OCI-LY1 (cell line): ENCODE results near the gene CDH23.

Source experiments
- H2AFZ ChIP-seq: fragments of 200-600 bp; sonication (generic), shearing (Covaris generic); 2 replicates; pipeline ENCODE4 v1.6.0; 2014; ENCODE audit warnings: antibody characterized with exemption, mild to moderate bottlenecking, low read length
- H3F3A ChIP-seq: fragments of 200-600 bp; sonication (generic), shearing (Covaris generic); 2 replicates; pipeline ENCODE4 v1.6.0; 2014; ENCODE audit warnings: mild to moderate bottlenecking, antibody characterized with exemption, low read length, moderate library complexity; ENCODE audit not compliant: insufficient read depth
- H3K27ac ChIP-seq: fragments of 200-600 bp; sonication (generic); 2 replicates; pipeline ENCODE4 v1.5.1; 2014; ENCODE audit warnings: low read length, mixed run types, mild to moderate bottlenecking, low read depth; ENCODE audit not compliant: poor library complexity, severe bottlenecking
- H3K27me3 ChIP-seq: fragments of 200-600 bp; sonication (generic); 2 replicates; pipeline ENCODE4 v1.6.0; 2014; ENCODE audit warnings: antibody characterized with exemption, mild to moderate bottlenecking, low read length, moderate library complexity; ENCODE audit not compliant: insufficient read depth
- H3K36me3 ChIP-seq: fragments of 200-600 bp; sonication (generic); 2 replicates; pipeline ENCODE4 v1.6.1; 2014; ENCODE audit warnings: mild to moderate bottlenecking, antibody characterized with exemption, low read length, moderate library complexity, mixed read lengths; ENCODE audit not compliant: insufficient read depth
- H3K4me1 ChIP-seq: fragments of 200-600 bp; sonication (generic); 2 replicates; pipeline ENCODE4 v1.5.1; 2014; ENCODE audit warnings: mild to moderate bottlenecking, low read length, moderate library complexity; ENCODE audit not compliant: insufficient read depth, severe bottlenecking
- H3K4me2 ChIP-seq: fragments of 200-600 bp; sonication (generic), shearing (Covaris generic); 2 replicates; pipeline ENCODE4 v1.6.1; 2014; ENCODE audit warnings: low read length
- H3K4me3 ChIP-seq: fragments of 200-600 bp; sonication (generic); 2 replicates; pipeline ENCODE4 v1.5.1; 2014; ENCODE audit warnings: low read length, low read depth, mild to moderate bottlenecking, mixed read lengths; ENCODE audit not compliant: poor library complexity, severe bottlenecking
- H3K79me2 ChIP-seq: fragments of 200-600 bp; shearing (Covaris generic); 2 replicates; pipeline ENCODE4 v1.6.1; 2016; ENCODE audit warnings: mixed run types, low read length, mixed read lengths; ENCODE audit not compliant: insufficient read depth
- H3K9ac ChIP-seq: fragments of 200-600 bp; sonication (generic), shearing (Covaris generic); 2 replicates; pipeline ENCODE4 v1.6.1; 2014; ENCODE audit warnings: mild to moderate bottlenecking, low read length, mixed read lengths
- H3K9me2 ChIP-seq: fragments of 200-600 bp; sonication (generic), shearing (Covaris generic); 2 replicates; pipeline ENCODE4 v1.6.1; 2014; ENCODE audit warnings: low read depth, mild to moderate bottlenecking, low read length, mixed read lengths
- H3K9me3 ChIP-seq: fragments of 200-600 bp; shearing (Covaris generic); 2 replicates; pipeline ENCODE4 v1.6.1; 2014; ENCODE audit warnings: low read length, mixed read lengths
- H4K20me1 ChIP-seq: fragments of 200-600 bp; sonication (generic), shearing (Covaris generic); 2 replicates; pipeline ENCODE4 v1.6.0; 2016; ENCODE audit warnings: mild to moderate bottlenecking, low read length; ENCODE audit not compliant: insufficient read depth
- CTCF ChIP-seq: fragments of 200-600 bp; sonication (generic), shearing (Covaris generic); IDR thresholded peaks from 2 replicates; pipeline ENCODE4 v1.5.1; 2017; ENCODE audit warnings: mild to moderate bottlenecking, antibody characterized with exemption, low read length, moderate library complexity, mixed read lengths
- EZH2 ChIP-seq: fragments of 200-600 bp; sonication (generic), shearing (Covaris generic); IDR thresholded peaks from 2 replicates; pipeline ENCODE4 v1.8.0; 2017; ENCODE audit warnings: borderline replicate concordance, mixed run types, mild to moderate bottlenecking, antibody characterized with exemption, low read length, moderate library complexity, mixed read lengths

Gene CDH23

GRCh38 chr10:71459513-71459912 lies 62.8 kb downstream of the CDH23 start:
- Histone ChIP-seq H4K20me1 (no peaks in the 10 kb centered on the region), H3K36me3 (no peaks in the 10 kb centered on the region), H3K9me3 (no peaks in the 10 kb centered on the region), H3K27ac (no peak overlapping the region), H3K27me3 (0 out of 2 replicates have a peak, but pooled peaks cover 4% of the 10 kb centered on the region), H3K4me2 (no peak overlapping the region), H3K79me2 (no peaks in the 10 kb centered on the region), H2AFZ (no peak overlapping the region), H3K4me1 (no peaks in the 10 kb centered on the region), H3K4me3 (no peak overlapping the region), H3K9me2 (no peaks in the 10 kb centered on the region), H3F3A (no peaks in the 10 kb centered on the region), H3K9ac (no peak overlapping the region)
- no peak for TF ChIP-seq EZH2
- no peak for TF ChIP-seq CTCF

DNA sequence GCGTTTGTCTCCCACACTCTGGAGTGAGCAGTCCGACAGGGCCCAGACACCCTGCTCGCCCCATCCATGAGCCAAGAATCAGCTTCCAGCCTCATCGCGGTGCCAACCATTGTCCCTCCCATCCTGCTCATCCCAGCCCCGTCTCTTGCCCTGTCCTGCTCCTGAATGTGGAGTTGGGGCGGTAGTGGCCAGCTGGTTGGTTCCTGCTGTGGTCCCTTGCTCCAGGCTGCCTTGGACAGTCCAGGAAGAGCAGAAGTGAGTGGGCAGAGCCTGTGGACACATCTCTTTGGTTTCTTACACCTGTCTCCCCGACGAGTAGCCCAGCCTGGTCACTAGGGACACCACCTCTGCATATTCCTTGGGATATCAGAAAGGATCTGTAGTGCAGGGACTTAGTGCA lies 63.9 kb downstream of the CDH23 start:
- TF ChIP-seq CTCF (no peak), EZH2 (no peak)
- no peak overlapping the region for H3K4me3 ChIP-seq

GRCh38 chr10:71461457-71461856 lies 64.7 kb downstream of the CDH23 start:
- H3K27me3 ChIP-seq = 0 out of 2 replicates have a peak, but pooled peaks cover 4% of the 10 kb centered on the region

More for the DNA sequence above, 63.9 kb downstream of the CDH23 start:
- H3K9me2 ChIP-seq = no peaks in the 10 kb centered on the region
- no peaks in the 10 kb centered on the region for H3K36me3 ChIP-seq
- H3K9ac ChIP-seq = no peak overlapping the region
- H3F3A ChIP-seq = no peaks in the 10 kb centered on the region
- no peak overlapping the region for H2AFZ ChIP-seq
- H4K20me1 ChIP-seq = no peaks in the 10 kb centered on the region
- no peaks in the 10 kb centered on the region for H3K4me1 ChIP-seq
- H3K9me3 ChIP-seq = no peaks in the 10 kb centered on the region
- no peak overlapping the region for H3K27ac ChIP-seq
- no peaks in the 10 kb centered on the region for H3K79me2 ChIP-seq
- H3K4me2 ChIP-seq = no peak overlapping the region
- 0 out of 2 replicates have a peak, but pooled peaks cover 4% of the 10 kb centered on the region for H3K27me3 ChIP-seq

More at GRCh38 chr10:71461457-71461856, 64.7 kb downstream of the CDH23 start:
- Histone ChIP-seq H3K9ac (no peak overlapping the region), H3K9me2 (no peaks in the 10 kb centered on the region), H3K4me1 (no peaks in the 10 kb centered on the region), H4K20me1 (no peaks in the 10 kb centered on the region), H3K27ac (no peak overlapping the region), H3K4me3 (no peak overlapping the region), H3K9me3 (no peaks in the 10 kb centered on the region), H3K79me2 (no peaks in the 10 kb centered on the region), H3K4me2 (no peak overlapping the region), H2AFZ (no peak overlapping the region), H3K36me3 (no peaks in the 10 kb centered on the region), H3F3A (no peaks in the 10 kb centered on the region)
- TF ChIP-seq EZH2 (no peak), CTCF (no peak)
